Subcutaneous preadipocyte (primary cell): ENCODE measurements around the gene CP. TPM values are rescaled to one million over a fixed set of nuclear protein-coding genes. Genes with fewer than 3 reads are reported as not detected.

Experiments used
- total RNA-seq: library from RNA; depleted of rRNA; stranded (reverse); fragments of >200 nt; gene quantifications from 2 replicates; pipeline ENCODE4 v1.2.3, GENCODE V29; 2012

Gene CP
- total RNA-seq = 0.20 and 0.73 TPM in 2 replicates

DNA sequence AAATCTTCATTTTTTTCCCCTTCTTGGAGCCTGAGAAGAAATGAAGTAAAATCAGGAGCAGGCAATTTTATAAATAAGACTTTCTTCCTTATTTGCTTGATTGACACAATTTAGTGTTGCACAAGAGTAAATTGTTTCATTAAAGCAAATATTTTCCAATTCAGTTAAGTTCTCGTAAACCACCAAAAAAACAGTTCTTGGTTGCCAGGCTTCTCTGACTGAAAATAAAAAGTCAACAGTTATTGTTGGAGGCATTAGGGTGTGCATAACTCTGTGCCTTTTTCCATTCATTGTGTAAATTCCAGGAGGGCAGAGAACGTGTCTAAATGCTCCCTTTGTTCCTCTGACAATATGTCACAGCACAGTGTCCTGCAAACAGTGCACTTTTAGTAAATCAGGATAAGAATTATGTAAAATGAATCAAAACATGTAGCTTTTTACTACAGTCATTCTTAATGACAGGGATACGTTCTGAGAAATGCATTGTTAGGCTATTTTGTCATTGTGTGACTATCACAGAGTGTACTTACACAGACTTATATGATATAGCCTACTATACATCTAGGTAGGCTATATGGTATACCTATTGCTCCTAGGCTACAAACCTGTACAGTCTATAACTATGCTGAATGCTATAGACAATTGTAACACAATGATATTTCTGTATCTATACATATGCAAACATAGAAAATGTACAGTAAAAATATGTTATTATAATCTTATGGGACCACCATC lies at the start of gene CP:
CP (minus strand) TSS at position 47 of the 735 bp plus-strand sequence; CDS start at position 10, 37 bp downstream.

GRCh38 chr3:149129326-149130205 lies 92.1 kb downstream of the CP start, which contains the start of gene HPS3:
TSS of gene HPS3 (plus strand) at chr3:149129638. CDS start at chr3:149129724, 86 bp downstream.

Other genes starting within 250 kb of the CP start
- 34.2 and 38.9 TPM in 2 replicates for gene GYG1, start 230.3 kb downstream of the CP start, total RNA-seq
- gene HLTF, start 135.3 kb downstream of the CP start, total RNA-seq = 32.0 and 42.0 TPM in 2 replicates
- gene HPS3, start 92.2 kb downstream of the CP start, total RNA-seq = 33.1 and 45.0 TPM in 2 replicates
- 0.37 and 0.39 TPM in 2 replicates for gene TM4SF18, start 111.8 kb upstream of the CP start, total RNA-seq
- gene TM4SF1, start 155.8 kb upstream of the CP start, total RNA-seq = 442 and 577 TPM in 2 replicates